ENCODE measurements around the gene RPUSD1. TPM values are rescaled to one million over a fixed set of nuclear protein-coding genes. Genes with fewer than 3 reads are reported as not detected.

RPUSD1 gene
- polyA plus RNA-seq, 1 of the 3 experiments (the other 2 are of a cell fraction) = 27.7 TPM

DNA sequence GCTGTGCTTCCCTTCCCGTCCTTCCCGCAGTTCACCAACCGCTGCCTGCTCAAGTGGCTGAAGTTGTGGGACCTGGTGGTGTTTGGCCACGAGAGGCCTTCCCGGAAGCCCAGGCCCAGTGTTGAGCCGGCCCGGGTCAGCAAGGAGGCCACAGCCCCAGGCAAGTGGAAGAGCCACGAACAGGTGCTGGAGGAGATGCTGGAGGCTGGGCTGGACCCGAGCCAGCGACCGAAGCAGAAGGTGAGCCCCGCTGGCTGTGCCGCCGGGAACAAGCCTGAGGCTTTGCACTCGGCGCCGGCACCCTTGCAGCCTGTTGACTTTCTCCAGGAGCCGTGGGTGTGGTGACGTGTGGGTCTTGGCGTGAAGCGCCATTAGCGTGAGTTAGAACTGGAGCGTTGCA, 3.0 kb upstream of the RPUSD1 start:
- ChIA-PET CTCF (no interaction called here), POLR2A (no interaction called here)
- Histone ChIP-seq H3K36me3 (replicated peaks in 1 of 2; ENCODE audit: control insufficient read depth in 1 of 2, insufficient read depth in 2 of 2, low read length in 1 of 2) (peaks cover 0 to 9% of the 10 kb centered on the region in 2 experiments), H4K20me1 (ENCODE audit: insufficient read depth) (peaks cover 12% of the 10 kb centered on the region; the same call in 1 of the 2 replicates), H3K4me1 (ENCODE audit: control insufficient read depth in 1 of 2, insufficient read depth in 2 of 2, low read depth in 1 of 2, low read length in 1 of 2) (peaks cover 0 to 19% of the 10 kb centered on the region in 2 experiments; a peak in 1 of 4 replicates), H2AFZ (ENCODE audit: low read depth) (no peak overlapping the region), H3F3A (replicated peaks; ENCODE audit: insufficient read depth) (no peaks in the 10 kb centered on the region), H3K4me2 (no peak overlapping the region), H3K9ac (no peak overlapping the region), H3K79me2 (ENCODE audit: insufficient read depth) (peaks cover 31% of the 10 kb centered on the region), H3K9me3 (no peaks in the 10 kb centered on the region), H3K27ac (ENCODE audit: low read depth in 2 of 2, low read length in 1 of 2) (no peak overlapping the region), H3K4me3 (ENCODE audit: low read depth in 2 of 2, low read length in 1 of 2) (no peak overlapping the region), H3K9me2 (no peaks in the 10 kb centered on the region), H3K27me3 (ENCODE audit: insufficient read depth) (no peaks in the 10 kb centered on the region)
- no peak for DNase-seq
- no peak for TF ChIP-seq EP300 (IDR thresholded peaks at IDR 0.05; ENCODE audit: borderline replicate concordance in 1 of 2, low read depth in 1 of 2, low read length in 1 of 2)
- TF ChIP-seq, protein P1, sequence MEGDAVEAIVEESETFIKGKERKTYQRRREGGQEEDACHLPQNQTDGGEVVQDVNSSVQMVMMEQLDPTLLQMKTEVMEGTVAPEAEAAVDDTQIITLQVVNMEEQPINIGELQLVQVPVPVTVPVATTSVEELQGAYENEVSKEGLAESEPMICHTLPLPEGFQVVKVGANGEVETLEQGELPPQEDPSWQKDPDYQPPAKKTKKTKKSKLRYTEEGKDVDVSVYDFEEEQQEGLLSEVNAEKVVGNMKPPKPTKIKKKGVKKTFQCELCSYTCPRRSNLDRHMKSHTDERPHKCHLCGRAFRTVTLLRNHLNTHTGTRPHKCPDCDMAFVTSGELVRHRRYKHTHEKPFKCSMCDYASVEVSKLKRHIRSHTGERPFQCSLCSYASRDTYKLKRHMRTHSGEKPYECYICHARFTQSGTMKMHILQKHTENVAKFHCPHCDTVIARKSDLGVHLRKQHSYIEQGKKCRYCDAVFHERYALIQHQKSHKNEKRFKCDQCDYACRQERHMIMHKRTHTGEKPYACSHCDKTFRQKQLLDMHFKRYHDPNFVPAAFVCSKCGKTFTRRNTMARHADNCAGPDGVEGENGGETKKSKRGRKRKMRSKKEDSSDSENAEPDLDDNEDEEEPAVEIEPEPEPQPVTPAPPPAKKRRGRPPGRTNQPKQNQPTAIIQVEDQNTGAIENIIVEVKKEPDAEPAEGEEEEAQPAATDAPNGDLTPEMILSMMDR (IDR thresholded peaks at IDR 0.05) = no peak
- no peak for TF ChIP-seq TEAD4 (IDR thresholded peaks at IDR 0.05; ENCODE audit: borderline replicate concordance, insufficient read depth)
- no peak for TF ChIP-seq POLR2AphosphoS5 (IDR thresholded peaks at IDR 0.05; ENCODE audit: low read depth, low read length)
- TF ChIP-seq RCOR1 (IDR thresholded peaks at IDR 0.05; ENCODE audit: low read length) = no peak
- no peak for TF ChIP-seq EZH2phosphoT487 (IDR thresholded peaks at IDR 0.05; ENCODE audit: borderline replicate concordance, low read depth)
- TF ChIP-seq MEF2A (IDR thresholded peaks at IDR 0.05; ENCODE audit: borderline replicate concordance, low read depth) = no peak
- no peak for TF ChIP-seq ZBTB33 (IDR thresholded peaks at IDR 0.05; ENCODE audit: borderline replicate concordance, low read depth)
- TF ChIP-seq NFIC (IDR thresholded peaks at IDR 0.05; ENCODE audit: borderline replicate concordance) = no peak
- TF ChIP-seq IRF3 (IDR thresholded peaks at IDR 0.05; ENCODE audit: low read depth, low read length) = no peak
- no peak for TF ChIP-seq FOSL2 (IDR thresholded peaks at IDR 0.05; ENCODE audit: borderline replicate concordance, low read depth)
- no peak for TF ChIP-seq TAF1 (IDR thresholded peaks at IDR 0.05; ENCODE audit: borderline replicate concordance, low read depth, low read length)
- no peak for TF ChIP-seq JUND (IDR thresholded peaks at IDR 0.05)
- TF ChIP-seq CHD2 (IDR thresholded peaks at IDR 0.05; ENCODE audit: low read length, partially characterized antibody) = no peak
- TF ChIP-seq, protein P2, sequence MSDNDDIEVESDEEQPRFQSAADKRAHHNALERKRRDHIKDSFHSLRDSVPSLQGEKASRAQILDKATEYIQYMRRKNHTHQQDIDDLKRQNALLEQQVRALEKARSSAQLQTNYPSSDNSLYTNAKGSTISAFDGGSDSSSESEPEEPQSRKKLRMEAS (IDR thresholded peaks at IDR 0.05; ENCODE audit: low read depth) = no peak
- no peak for TF ChIP-seq RXRA (IDR thresholded peaks at IDR 0.05; ENCODE audit: borderline replicate concordance, low read depth)
- TF ChIP-seq RFX5 (IDR thresholded peaks at IDR 0.05; ENCODE audit: low read length) = no peak
- TF ChIP-seq YY1 (IDR thresholded peaks at IDR 0.05; ENCODE audit: low read depth) = no peak
- no peak for TF ChIP-seq SMC3 (IDR thresholded peaks at IDR 0.05; ENCODE audit: low read depth, low read length)
- WGBS (ENCODE audit: low lambda C conversion rate) = 99% methylated on average over 19 of the region's 23 CpGs
